ENCODE data around the gene TNS1.

- TF ChIP-seq EZH2 (IDR thresholded peaks at IDR 0.05) (no peak), POLR2AphosphoS5 (IDR thresholded peaks at IDR 0.05; ENCODE audit: borderline replicate concordance, low read depth, low read length) (no peak)
Measured at GRCh38 chr2:217964275-217965161, 38.3 kb downstream of the TNS1 start.

Data from SK-N-MC (cell line).